HEK293 (cell line): ENCODE results near the gene CNTNAP5.

Experiments used
- BCL11A ChIP-seq: fragments of 450-650 bp; formaldehyde crosslinking; IDR thresholded peaks from 2 replicates; pipeline ENCODE4 v1.5.1; 2016; ENCODE audit warnings: low read depth, missing biosample characterization, missing genetic modification characterization
- SCRT1 ChIP-seq: fragments of 450-650 bp; formaldehyde crosslinking; IDR thresholded peaks from 2 replicates; pipeline ENCODE4 v1.5.1; 2016; ENCODE audit warnings: missing biosample characterization, missing genetic modification characterization, borderline replicate concordance
- ZBTB7A ChIP-seq: fragments of 450-650 bp; formaldehyde crosslinking; IDR thresholded peaks from 2 replicates; pipeline ENCODE4 v1.5.1; 2016; ENCODE audit warnings: low read depth, missing biosample characterization, missing genetic modification characterization
- TF ChIP-seq, protein P1 (sequence below): fragments of 450-650 bp; formaldehyde crosslinking; IDR thresholded peaks from 2 replicates; pipeline ENCODE4 v1.5.1; 2016; ENCODE audit warnings: missing biosample characterization, missing genetic modification characterization

DNA sequence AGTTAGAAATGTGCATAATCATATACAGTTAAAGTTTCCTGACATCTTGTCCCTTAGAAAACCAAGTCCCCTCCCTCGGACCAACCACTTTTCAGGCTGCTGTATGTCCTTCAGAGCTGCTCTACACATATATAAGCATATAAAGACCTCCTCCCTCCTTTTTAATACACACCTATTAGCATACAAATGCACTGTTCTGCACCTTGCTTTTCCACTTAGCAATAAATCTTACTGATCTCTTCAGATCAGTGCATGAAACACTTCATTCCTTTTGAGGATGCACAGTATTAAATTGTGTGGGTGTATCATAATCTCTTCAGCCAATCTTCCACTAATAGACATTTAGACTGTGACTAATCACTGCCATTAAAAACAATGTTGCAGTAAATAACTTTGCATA is 79.8 kb downstream of the CNTNAP5 start:
- TF ChIP-seq ZBTB7A (tag by site-specific recombination) (no peak), SCRT1 (tag by site-specific recombination) (no peak), BCL11A (tag by site-specific recombination) (no peak)
- TF ChIP-seq, protein P1, sequence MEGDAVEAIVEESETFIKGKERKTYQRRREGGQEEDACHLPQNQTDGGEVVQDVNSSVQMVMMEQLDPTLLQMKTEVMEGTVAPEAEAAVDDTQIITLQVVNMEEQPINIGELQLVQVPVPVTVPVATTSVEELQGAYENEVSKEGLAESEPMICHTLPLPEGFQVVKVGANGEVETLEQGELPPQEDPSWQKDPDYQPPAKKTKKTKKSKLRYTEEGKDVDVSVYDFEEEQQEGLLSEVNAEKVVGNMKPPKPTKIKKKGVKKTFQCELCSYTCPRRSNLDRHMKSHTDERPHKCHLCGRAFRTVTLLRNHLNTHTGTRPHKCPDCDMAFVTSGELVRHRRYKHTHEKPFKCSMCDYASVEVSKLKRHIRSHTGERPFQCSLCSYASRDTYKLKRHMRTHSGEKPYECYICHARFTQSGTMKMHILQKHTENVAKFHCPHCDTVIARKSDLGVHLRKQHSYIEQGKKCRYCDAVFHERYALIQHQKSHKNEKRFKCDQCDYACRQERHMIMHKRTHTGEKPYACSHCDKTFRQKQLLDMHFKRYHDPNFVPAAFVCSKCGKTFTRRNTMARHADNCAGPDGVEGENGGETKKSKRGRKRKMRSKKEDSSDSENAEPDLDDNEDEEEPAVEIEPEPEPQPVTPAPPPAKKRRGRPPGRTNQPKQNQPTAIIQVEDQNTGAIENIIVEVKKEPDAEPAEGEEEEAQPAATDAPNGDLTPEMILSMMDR = no peak
